ENCODE measurements around the gene TMED6. TPM values are rescaled to one million over a fixed set of nuclear protein-coding genes. Genes with fewer than 3 reads are reported as not detected.

The TMED6 gene
- total RNA-seq, 2 donors from 2014 or later = not detected

DNA sequence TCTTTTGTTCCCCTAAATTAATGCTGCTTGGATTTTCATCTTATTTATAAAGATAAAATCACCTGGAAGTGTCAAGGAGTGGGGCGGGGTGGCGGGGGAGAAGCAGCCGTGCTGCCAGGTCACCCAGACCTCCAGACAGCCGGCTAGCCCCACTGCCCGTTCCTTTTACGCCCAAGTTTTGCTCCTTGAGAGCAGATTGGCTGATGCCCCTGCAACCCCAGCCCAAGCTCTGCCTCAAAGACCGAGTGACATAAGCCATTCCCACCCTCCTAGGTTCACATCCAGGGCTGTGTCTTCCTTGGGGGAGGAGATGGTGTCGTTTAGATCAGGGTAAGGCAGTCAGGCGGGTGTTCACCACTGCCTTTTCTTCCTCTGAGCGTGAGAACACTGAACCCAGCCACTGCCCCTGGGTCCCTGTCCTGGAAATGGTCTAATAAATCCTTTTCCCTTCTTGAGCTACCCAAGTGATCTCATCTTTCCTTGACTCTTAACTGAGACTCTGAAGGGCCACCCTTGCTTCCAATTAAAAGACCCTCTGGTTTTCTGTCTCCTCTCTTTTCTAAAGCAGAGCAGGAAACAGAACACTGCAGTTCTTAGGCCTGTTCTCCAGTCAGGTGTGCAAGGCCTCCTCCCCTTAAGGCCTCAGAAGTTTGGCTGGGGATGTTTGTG is 26.9 kb downstream of the TMED6 start:
- Histone ChIP-seq H3K4me1 (peaks cover 0 to 39% of the 10 kb centered on the region in 2 donors), H3K27ac (no peak overlapping the region)

DNA sequence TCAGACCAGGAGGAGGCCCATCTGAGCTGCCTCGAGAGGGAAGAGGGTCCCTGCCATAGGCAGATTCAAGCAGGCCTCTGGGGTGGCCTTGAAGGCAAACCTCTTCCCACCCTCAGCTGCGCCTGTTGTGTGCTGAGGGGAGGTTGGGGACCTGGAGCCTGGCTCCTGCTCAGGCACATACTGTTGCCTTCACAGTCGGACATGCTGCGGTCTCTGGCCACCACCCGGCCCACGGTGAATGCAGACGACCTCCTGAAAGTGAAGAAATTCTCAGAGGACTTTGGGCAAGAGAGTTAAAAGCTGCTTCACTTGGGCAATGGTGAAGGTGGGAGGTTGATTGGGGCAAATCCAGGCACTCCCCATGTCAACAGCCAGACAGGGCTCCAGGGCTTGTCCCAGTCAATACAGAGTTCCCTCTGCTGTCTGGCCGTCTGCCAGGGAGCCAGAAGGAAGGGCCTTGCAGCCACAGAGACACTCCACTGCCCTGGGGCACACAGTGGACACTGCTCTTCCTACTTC is 27.5 kb downstream of the TMED6 start:
- H3K36me3 ChIP-seq = peaks cover 72% of the 10 kb centered on the region
- no peak overlapping the region for H3K4me3 ChIP-seq
- no peaks in the 10 kb centered on the region for H3K27me3 ChIP-seq
- TF ChIP-seq, protein P1, sequence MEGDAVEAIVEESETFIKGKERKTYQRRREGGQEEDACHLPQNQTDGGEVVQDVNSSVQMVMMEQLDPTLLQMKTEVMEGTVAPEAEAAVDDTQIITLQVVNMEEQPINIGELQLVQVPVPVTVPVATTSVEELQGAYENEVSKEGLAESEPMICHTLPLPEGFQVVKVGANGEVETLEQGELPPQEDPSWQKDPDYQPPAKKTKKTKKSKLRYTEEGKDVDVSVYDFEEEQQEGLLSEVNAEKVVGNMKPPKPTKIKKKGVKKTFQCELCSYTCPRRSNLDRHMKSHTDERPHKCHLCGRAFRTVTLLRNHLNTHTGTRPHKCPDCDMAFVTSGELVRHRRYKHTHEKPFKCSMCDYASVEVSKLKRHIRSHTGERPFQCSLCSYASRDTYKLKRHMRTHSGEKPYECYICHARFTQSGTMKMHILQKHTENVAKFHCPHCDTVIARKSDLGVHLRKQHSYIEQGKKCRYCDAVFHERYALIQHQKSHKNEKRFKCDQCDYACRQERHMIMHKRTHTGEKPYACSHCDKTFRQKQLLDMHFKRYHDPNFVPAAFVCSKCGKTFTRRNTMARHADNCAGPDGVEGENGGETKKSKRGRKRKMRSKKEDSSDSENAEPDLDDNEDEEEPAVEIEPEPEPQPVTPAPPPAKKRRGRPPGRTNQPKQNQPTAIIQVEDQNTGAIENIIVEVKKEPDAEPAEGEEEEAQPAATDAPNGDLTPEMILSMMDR (IDR thresholded peaks at IDR 0.05) = no peak
- H3K4me1 ChIP-seq = peaks cover 0 to 33% of the 10 kb centered on the region in 2 donors
- DNase-seq (ENCODE audit: low spot score) = no peak
- no peak overlapping the region for H3K27ac ChIP-seq
- H3K9me3 ChIP-seq = no peaks in the 10 kb centered on the region

More for the DNA sequence above, 26.9 kb downstream of the TMED6 start:
- TF ChIP-seq, protein P1 (IDR thresholded peaks at IDR 0.05) = no peak
- H3K36me3 ChIP-seq = peaks cover 66% of the 10 kb centered on the region
- H3K27me3 ChIP-seq = no peaks in the 10 kb centered on the region
- no peak for DNase-seq (ENCODE audit: low spot score)
- H3K4me3 ChIP-seq = no peak overlapping the region
- H3K9me3 ChIP-seq = no peaks in the 10 kb centered on the region

DNA sequence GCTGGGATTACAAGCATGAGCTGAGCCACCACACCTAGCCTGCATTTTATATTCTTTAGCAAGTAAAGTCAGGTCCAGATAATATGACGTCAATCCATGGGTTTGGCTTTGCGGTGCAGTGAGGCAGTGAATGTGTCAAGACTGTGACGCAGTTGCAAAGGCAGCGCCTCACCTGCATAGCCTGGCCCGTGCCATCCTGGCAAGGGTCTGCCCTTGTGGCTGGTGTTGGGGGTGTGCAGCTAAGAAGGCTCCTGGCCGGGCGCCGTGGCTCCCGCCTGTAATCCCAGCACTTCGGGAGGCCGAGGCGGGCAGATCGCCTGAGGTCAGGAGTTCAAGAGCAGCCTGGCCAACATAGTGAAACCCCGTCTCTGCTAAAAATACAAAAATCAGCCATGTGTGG is 28.2 kb downstream of the TMED6 start:
- TF ChIP-seq, protein P1 (IDR thresholded peaks at IDR 0.05) = no peak
- no peaks in the 10 kb centered on the region for H3K9me3 ChIP-seq
- no peaks in the 10 kb centered on the region for H3K27me3 ChIP-seq
- no peak overlapping the region for H3K27ac ChIP-seq
- DNase-seq (ENCODE audit: low spot score) = no peak
- peaks cover 79% of the 10 kb centered on the region for H3K36me3 ChIP-seq
- no peak overlapping the region for H3K4me3 ChIP-seq
- peaks cover 0 to 26% of the 10 kb centered on the region in 2 donors for H3K4me1 ChIP-seq

DNA sequence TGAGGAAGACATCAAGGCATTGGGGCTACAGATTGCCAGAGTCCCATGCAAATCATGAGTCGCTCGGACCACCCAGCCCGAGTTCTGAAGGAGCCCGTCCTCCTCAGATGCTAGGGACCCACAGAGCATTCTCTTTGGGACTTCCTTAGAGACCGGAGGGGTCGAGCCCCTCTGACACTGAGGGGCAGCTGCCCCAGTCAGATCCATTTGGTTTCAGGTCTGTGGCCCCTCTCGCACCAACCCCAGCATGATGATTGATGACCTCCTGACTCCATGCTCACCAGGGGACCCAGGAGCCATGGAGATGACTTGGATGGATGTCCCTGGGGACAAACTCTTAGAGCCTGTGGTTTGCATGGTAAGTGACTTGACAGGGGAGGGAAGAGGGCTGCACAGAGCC is 29.2 kb downstream of the TMED6 start:
- Histone ChIP-seq H3K27me3 (no peaks in the 10 kb centered on the region), H3K27ac (no peak overlapping the region), H3K36me3 (peaks cover 85% of the 10 kb centered on the region), H3K9me3 (no peaks in the 10 kb centered on the region), H3K4me1 (peaks cover 0 to 17% of the 10 kb centered on the region in 2 donors), H3K4me3 (no peak overlapping the region)
- TF ChIP-seq, protein P1 (IDR thresholded peaks at IDR 0.05) = no peak
- DNase-seq (ENCODE audit: low spot score) = no peak

DNA sequence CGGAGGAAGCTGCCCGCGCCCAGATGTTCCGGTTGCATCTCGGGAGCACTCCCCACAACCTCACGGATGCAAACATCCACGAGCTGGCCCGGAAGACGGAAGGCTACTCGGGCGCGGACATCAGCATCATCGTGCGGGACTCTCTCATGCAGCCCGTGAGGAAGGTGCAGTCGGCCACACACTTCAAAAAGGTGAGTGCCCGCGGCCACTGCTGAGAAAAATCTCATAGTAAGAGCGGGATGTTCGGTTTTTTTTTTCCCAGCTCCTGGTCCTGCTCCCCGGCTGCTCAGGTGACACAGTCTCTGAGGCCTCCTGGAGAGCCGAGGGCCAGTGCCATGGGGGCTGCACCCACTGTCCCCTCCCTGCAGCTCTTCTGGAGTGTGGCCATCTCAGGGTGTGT is 30.5 kb downstream of the TMED6 start:
- no peak for DNase-seq (ENCODE audit: low spot score)
- H3K4me3 ChIP-seq = no peak overlapping the region
- peaks cover 0 to 6% of the 10 kb centered on the region in 2 donors for H3K4me1 ChIP-seq
- H3K27me3 ChIP-seq = no peaks in the 10 kb centered on the region
- no peak overlapping the region for H3K27ac ChIP-seq
- TF ChIP-seq, protein P1 (IDR thresholded peaks at IDR 0.05) = no peak
- no peaks in the 10 kb centered on the region for H3K9me3 ChIP-seq
- H3K36me3 ChIP-seq = peaks cover 90% of the 10 kb centered on the region

DNA sequence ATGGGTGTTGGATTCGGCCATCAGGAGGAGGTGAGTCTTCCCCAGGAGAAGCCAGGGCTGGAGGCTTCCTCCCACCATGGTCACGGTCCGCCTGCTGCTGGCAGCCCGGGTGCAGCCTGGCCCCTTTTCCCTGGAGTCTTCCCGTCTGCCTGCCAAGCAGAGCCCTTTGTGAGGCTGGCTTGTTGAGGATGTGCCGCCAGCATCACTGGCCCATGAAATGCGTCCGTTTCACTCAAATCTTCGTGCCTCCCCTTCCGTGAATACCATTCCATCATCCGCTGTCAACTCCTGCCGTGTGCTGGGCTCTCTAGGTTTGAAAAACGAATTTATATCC is 30.9 kb downstream of the TMED6 start:
- no peak for DNase-seq (ENCODE audit: low spot score)
- H3K4me1 ChIP-seq = peaks cover 0 to 6% of the 10 kb centered on the region in 2 donors
- TF ChIP-seq, protein P1 (IDR thresholded peaks at IDR 0.05) = no peak
- peaks cover 91% of the 10 kb centered on the region for H3K36me3 ChIP-seq
- H3K9me3 ChIP-seq = no peaks in the 10 kb centered on the region
- no peak overlapping the region for H3K27ac ChIP-seq
- H3K27me3 ChIP-seq = no peaks in the 10 kb centered on the region
- no peak overlapping the region for H3K4me3 ChIP-seq
